Thoracic aorta (tissue), 2 donors: ENCODE data around the gene RNF151. TPM values are rescaled to one million over a fixed set of nuclear protein-coding genes. Genes with fewer than 3 reads are reported as not detected.

Source experiments
- ATAC-seq: fragments of 150-250 bp; one replicate; pipeline ENCODE4 v1.8.0; 2017; ENCODE audit warnings: low read depth; ENCODE audit not compliant: insufficient number of reproducible peaks, low FRiP score
- DNase-seq: peaks from one replicate; pipeline ENCODE4 v3.0.0-alpha.2; 2020; ENCODE audit warnings: low spot score
- H3K27ac ChIP-seq, 2 donors: fragments of 200-600 bp; sonication (generic); 1 replicate in 1 of 2; 2 replicates in 1 of 2; pipeline ENCODE4 v1.5.1; 2016; ENCODE audit warnings: mild to moderate bottlenecking in 2 of 2, moderate library complexity in 2 of 2
- H3K27me3 ChIP-seq: fragments of 200-600 bp; sonication (generic); replicated peaks from 2 replicates; pipeline ENCODE4 v1.6.0; 2016; ENCODE audit warnings: mild to moderate bottlenecking; ENCODE audit not compliant: insufficient read depth
- H3K36me3 ChIP-seq: fragments of 200-600 bp; sonication (generic); one replicate; pipeline ENCODE4 v1.5.1; 2016
- H3K4me1 ChIP-seq, 2 donors: fragments of 200-600 bp; sonication (generic); 1 replicate in 1 of 2; 2 replicates in 1 of 2; pipeline versions ENCODE4 v1.5.1 to v1.6.0; 2016; ENCODE audit warnings: low read depth in 2 of 2, mild to moderate bottlenecking in 1 of 2; ENCODE audit not compliant: control insufficient read depth in 1 of 2
- H3K4me3 ChIP-seq: fragments of 200-600 bp; sonication (generic); 2 replicates; pipeline ENCODE4 v1.5.1; 2016; ENCODE audit warnings: mild to moderate bottlenecking
- H3K9me3 ChIP-seq: fragments of 200-600 bp; sonication (generic); 2 replicates; pipeline ENCODE4 v1.5.1; 2016
- CTCF ChIP-seq: fragments of 200-600 bp; sonication (generic); IDR thresholded peaks from one replicate; pipeline ENCODE4 v1.5.1; 2019; ENCODE audit warnings: antibody characterized with exemption
- total RNA-seq, 2 donors: library from RNA; depleted of rRNA; stranded (reverse); fragments of >200 nt; gene quantifications; one replicate each; pipeline versions ENCODE4 v1.1.0 to v1.2.3, GENCODE V29; 2016

The RNF151 gene
- total RNA-seq, 2 donors from 2014 or later, result not detected

DNA sequence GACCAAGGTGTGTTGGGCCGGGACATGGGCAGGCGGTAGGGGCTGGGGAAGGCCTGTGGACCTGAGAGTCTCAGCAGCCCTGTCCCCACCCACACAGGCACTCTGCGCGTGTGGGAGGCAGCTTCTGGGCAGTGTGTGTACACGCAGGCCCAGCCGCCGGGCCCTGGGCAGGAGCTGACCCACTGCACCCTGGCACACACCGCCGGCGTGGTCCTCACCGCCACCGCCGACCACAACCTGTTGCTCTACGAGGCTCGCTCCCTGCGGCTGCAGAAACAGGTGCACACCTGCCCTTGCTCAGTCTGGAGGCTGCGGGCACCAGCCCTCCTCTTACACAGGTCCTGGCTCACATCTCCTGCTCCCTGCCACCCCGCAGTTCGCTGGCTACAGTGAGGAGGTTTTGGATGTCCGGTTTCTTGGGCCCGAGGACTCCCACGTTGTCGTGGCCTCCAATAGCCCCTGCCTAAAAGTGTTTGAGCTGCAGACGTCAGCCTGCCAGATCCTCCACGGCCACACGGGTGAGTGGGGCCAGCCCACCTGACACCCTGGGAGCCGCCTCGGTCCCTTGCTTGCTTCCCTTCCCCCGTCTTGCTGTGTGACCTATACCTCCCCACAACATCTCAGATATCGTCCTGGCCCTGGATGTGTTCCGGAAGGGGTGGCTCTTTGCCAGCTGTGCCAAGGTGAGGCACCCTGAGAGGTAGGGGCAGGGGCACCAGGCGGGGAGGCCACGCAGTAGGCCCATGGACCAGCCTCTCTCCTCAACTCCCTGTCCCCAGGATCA lies 9.0 kb downstream of the RNF151 start:
- Histone ChIP-seq H3K4me3 (no peak overlapping the region), H3K27me3 (no peaks in the 10 kb centered on the region), H3K4me1 (peaks cover 14 to 21% of the 10 kb centered on the region in 2 donors), H3K9me3 (no peaks in the 10 kb centered on the region), H3K36me3 (peaks cover 46% of the 10 kb centered on the region), H3K27ac (no peak overlapping the region)
- ATAC-seq, result no peak
- DNase-seq, result no peak
- TF ChIP-seq CTCF, result no peak

GRCh38 chr16:1976216-1976520 lies 9.5 kb downstream of the RNF151 start:
- DNase-seq, result no peak
- TF ChIP-seq CTCF, result no peak
- Histone ChIP-seq H3K9me3 (no peaks in the 10 kb centered on the region), H3K36me3 (peaks cover 46% of the 10 kb centered on the region), H3K4me1 (peaks cover 9 to 16% of the 10 kb centered on the region in 2 donors), H3K27ac (no peak overlapping the region), H3K27me3 (no peaks in the 10 kb centered on the region), H3K4me3 (no peak overlapping the region)
- no peak for ATAC-seq

DNA sequence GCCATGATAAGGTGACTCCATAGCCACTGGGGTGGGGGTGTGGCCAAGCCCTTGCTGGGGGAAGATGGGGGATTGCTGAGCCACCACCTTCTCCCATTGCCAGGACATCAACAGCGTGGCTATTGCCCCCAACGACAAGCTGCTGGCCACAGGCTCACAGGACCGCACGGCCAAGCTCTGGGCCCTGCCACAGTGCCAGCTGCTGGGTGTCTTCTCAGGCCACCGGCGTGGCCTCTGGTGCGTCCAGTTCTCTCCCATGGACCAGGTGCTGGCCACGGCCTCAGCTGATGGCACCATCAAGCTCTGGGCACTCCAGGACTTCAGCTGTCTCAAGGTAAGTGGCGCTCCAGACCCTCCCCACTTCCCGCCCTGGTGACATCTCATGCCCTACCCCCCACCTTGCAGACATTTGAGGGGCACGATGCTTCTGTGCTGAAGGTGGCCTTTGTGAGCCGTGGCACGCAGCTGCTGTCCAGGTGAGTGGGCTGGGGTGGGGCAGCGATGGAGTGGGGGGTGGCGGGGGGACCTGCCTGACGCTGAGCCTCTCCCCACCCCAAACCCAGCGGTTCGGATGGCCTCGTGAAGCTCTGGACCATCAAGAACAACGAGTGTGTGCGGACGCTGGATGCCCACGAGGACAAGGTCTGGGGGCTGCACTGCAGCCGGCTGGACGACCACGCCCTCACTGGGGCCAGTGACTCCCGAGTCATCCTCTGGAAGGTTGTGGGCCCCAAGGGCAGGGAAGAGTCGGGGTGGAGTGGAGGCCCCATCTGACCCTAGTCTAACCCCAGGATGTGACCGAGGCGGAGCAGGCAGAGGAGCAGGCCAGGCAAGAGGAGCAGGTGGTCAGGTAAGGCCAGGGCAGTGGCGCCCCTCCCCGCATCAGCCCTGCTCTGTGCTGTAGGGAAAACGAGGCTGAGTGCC lies 10.6 kb downstream of the RNF151 start:
- no peak for ATAC-seq
- Histone ChIP-seq H3K9me3 (no peaks in the 10 kb centered on the region), H3K36me3 (peaks cover 46% of the 10 kb centered on the region), H3K4me3 (no peak overlapping the region), H3K27ac (no peak overlapping the region), H3K27me3 (no peaks in the 10 kb centered on the region), H3K4me1 (peaks cover 7 to 13% of the 10 kb centered on the region in 2 donors)
- no peak for TF ChIP-seq CTCF
- DNase-seq, result no peak

GRCh38 chr16:1977875-1978268 lies 11.2 kb downstream of the RNF151 start:
- H3K9me3 ChIP-seq, result no peaks in the 10 kb centered on the region
- H3K4me1 ChIP-seq, result peaks cover 2 to 7% of the 10 kb centered on the region in 2 donors
- peaks cover 46% of the 10 kb centered on the region for H3K36me3 ChIP-seq
- no peak overlapping the region for H3K4me3 ChIP-seq
- no peak overlapping the region for H3K27ac ChIP-seq
- no peak for ATAC-seq
- TF ChIP-seq CTCF, result no peak
- DNase-seq, result no peak
- no peaks in the 10 kb centered on the region for H3K27me3 ChIP-seq

GRCh38 chr16:1978476-1979120 lies 11.9 kb downstream of the RNF151 start:
- TF ChIP-seq CTCF, result no peak
- peaks cover 0 to 6% of the 10 kb centered on the region in 2 donors for H3K4me1 ChIP-seq
- ATAC-seq, result no peak
- no peak for DNase-seq
- no peaks in the 10 kb centered on the region for H3K27me3 ChIP-seq
- no peak overlapping the region for H3K4me3 ChIP-seq
- peaks cover 46% of the 10 kb centered on the region for H3K36me3 ChIP-seq
- no peak overlapping the region for H3K27ac ChIP-seq
- no peaks in the 10 kb centered on the region for H3K9me3 ChIP-seq
